ENCODE measurements around the gene SLC44A3. TPM values are rescaled to one million over a fixed set of nuclear protein-coding genes. Genes with fewer than 3 reads are reported as not detected.
"Not testable (repeated sequence)": the region's sequence is repeated elsewhere in the genome, so short reads cannot be mapped to it uniquely, and the experiment has no call there.

The SLC44A3 gene
- total RNA-seq, 1 donor from 2014 or later = 10.1 TPM

- ATAC-seq = no peak
These were observed 117.7 kb downstream of the SLC44A3 start for GRCh38 chr1:94937820-94938219.

GRCh38 chr1:94940738-94941137, 120.6 kb downstream of the SLC44A3 start:
- peak; percentile 17 for ATAC-seq

- ATAC-seq = not testable (repeated sequence)
These were observed 121.3 kb downstream of the SLC44A3 start for GRCh38 chr1:94941480-94941879.

- no peak for ATAC-seq
These were observed 122.3 kb downstream of the SLC44A3 start for GRCh38 chr1:94942171-94943128.

Other genes starting within 250 kb of the SLC44A3 start
- gene CNN3, start 106.8 kb downstream of the SLC44A3 start, total RNA-seq = 136 TPM